Measurements from ENCODE around the gene HOXB4. TPM values are rescaled to one million over a fixed set of nuclear protein-coding genes. Genes with fewer than 3 reads are reported as not detected.

The HOXB4 gene
- total and polyA plus RNA-seq, 2 donors (not counting 1 experiment from before 2014, with no cell fraction given) = 3.8 to 8.9 TPM

DNA sequence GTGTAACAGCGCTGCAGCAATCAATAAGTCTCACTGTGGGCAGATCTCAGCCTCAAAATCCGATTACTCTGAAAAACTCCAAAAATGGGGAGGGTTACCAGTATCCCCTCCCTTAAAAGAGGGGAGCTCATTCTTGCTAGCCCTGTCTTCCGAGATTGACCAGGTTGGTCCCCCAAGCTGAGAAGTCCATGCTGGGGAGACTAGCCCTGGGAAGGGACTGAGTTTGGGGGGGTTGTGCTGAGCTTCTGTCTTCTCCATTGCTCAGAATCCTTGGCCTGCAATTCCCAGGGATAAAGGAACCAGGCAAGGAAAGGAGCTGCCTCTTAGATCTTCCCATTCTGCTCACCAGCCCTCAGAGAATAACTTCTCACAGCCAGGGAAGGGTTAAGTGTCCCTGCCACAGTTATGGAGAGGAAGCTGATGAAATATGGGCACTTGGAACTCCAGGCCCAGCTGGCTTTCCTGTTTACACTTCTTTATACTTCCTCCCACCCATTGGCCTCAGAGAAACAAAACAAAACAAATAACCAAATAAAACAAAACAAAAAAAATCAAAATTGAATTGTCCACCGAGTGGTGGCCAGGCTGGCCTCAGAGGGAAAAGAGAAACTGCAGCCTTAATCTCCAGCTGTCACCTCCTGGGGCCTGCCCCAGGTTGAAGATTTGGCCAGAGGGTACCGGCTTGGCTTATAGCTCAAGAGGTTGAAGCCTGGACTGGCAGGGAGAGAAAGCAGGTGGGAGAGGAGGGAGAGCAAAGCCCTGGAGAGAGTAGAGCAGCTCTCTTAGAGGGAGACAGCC, 9.3 kb upstream of the HOXB4 start:
- Histone ChIP-seq H2AFZ (ENCODE audit: low read length) (no peak overlapping the region), H3K9me3 (ENCODE audit: control insufficient read depth, insufficient read depth, low read depth, low read length) (no peaks in the 10 kb centered on the region), H3K27me3 (ENCODE audit: control insufficient read depth, insufficient read depth, low read length) (no peaks in the 10 kb centered on the region), H3K36me3 (ENCODE audit: control insufficient read depth, insufficient read depth, low read length) (peaks cover 5% of the 10 kb centered on the region), H3K79me2 (ENCODE audit: control insufficient read depth, insufficient read depth, low read length) (peaks cover 100% of the 10 kb centered on the region), H3K4me1 (ENCODE audit: control insufficient read depth, extremely low read depth, insufficient read depth, low read length) (peaks cover 15% of the 10 kb centered on the region), H3K27ac (ENCODE audit: insufficient read depth, low read length) (peak overlapping the region; percentile 98), H4K20me1 (ENCODE audit: control insufficient read depth, extremely low read depth, insufficient read depth, low read length) (no peaks in the 10 kb centered on the region), H3K4me3 (replicated peaks in 1 of 4; ENCODE audit: control extremely low read depth in 1 of 4, insufficient read depth in 1 of 4, low read depth in 3 of 4, low read length in 4 of 4) (peak overlapping the region; percentile 83 to 98 (median 92)), H3K9ac (ENCODE audit: insufficient read depth, low read length) (peak overlapping the region; percentile 94), H3K4me2 (ENCODE audit: extremely low read depth, insufficient read depth, low read length) (peak overlapping the region; percentile 99)
- DNase-seq (ENCODE audit: low read depth in 2 of 2) = peak in 1 of 2 donors; percentile 90
- TF ChIP-seq, protein P1, sequence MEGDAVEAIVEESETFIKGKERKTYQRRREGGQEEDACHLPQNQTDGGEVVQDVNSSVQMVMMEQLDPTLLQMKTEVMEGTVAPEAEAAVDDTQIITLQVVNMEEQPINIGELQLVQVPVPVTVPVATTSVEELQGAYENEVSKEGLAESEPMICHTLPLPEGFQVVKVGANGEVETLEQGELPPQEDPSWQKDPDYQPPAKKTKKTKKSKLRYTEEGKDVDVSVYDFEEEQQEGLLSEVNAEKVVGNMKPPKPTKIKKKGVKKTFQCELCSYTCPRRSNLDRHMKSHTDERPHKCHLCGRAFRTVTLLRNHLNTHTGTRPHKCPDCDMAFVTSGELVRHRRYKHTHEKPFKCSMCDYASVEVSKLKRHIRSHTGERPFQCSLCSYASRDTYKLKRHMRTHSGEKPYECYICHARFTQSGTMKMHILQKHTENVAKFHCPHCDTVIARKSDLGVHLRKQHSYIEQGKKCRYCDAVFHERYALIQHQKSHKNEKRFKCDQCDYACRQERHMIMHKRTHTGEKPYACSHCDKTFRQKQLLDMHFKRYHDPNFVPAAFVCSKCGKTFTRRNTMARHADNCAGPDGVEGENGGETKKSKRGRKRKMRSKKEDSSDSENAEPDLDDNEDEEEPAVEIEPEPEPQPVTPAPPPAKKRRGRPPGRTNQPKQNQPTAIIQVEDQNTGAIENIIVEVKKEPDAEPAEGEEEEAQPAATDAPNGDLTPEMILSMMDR (conservative IDR thresholded peaks at IDR 0.05 in 1 of 2, IDR thresholded peaks at IDR 0.05 in 1 of 2; ENCODE audit: low read depth in 1 of 2, low read length in 2 of 2) = no peak
- TF ChIP-seq EZH2 (IDR thresholded peaks at IDR 0.05; ENCODE audit: low read length, missing control alignments) = no peak

DNA sequence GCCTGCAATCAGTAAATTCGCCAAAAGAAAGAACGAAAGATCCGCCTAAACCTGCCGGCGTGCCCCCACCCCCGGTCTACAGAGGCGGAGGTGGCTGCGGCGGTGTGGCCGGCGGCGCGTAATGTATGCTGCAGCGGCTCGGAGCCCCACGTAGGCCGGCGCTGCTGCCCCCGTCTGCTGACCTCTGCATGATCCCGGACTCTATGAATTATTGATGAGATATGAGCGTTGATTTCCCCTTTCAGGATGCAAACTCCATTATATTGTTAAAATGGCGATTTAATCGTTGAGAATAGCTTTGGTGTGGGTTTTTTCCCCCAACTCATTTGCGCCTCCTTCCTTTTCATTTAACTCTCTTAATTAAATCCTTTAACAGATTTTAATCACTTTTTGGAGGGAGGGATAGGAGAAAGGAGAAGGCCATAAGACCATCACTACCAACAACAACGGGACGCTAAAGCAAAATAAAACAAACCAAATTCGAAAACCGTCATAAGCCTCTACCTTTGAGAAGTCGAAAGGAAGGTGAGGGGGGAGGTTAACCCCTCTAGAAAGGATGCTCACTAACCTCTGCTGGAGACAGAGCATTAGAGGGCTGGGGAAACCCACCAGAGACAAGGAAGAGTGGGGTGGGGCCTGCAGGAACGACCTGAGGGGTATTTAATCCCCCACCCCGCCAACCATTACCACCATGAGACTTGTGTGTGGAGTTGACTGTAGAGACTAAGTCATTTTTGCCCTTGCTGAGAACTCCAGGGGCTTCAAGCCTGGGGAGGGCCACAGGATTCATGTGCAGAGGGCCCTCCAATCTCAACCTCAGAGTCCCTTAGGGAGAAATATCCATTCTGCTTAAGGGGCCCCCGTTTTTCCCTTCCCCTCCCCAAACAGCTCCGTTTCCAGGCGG, 8.5 kb upstream of the HOXB4 start:
- Histone ChIP-seq H3K9me3 (ENCODE audit: control insufficient read depth, insufficient read depth, low read depth, low read length) (no peaks in the 10 kb centered on the region), H3K4me1 (ENCODE audit: control insufficient read depth, extremely low read depth, insufficient read depth, low read length) (peaks cover 15% of the 10 kb centered on the region), H3K36me3 (ENCODE audit: control insufficient read depth, insufficient read depth, low read length) (peaks cover 7% of the 10 kb centered on the region), H3K27ac (ENCODE audit: insufficient read depth, low read length) (peak overlapping the region; percentile 98), H4K20me1 (ENCODE audit: control insufficient read depth, extremely low read depth, insufficient read depth, low read length) (no peaks in the 10 kb centered on the region), H3K4me3 (replicated peaks in 1 of 4; ENCODE audit: control extremely low read depth in 1 of 4, insufficient read depth in 1 of 4, low read depth in 3 of 4, low read length in 4 of 4) (peak overlapping the region; percentile 83 to 98 (median 92)), H3K4me2 (ENCODE audit: extremely low read depth, insufficient read depth, low read length) (peak overlapping the region; percentile 99), H3K27me3 (ENCODE audit: control insufficient read depth, insufficient read depth, low read length) (no peaks in the 10 kb centered on the region), H3K9ac (ENCODE audit: insufficient read depth, low read length) (peak overlapping the region; percentile 72), H2AFZ (ENCODE audit: low read length) (no peak overlapping the region), H3K79me2 (ENCODE audit: control insufficient read depth, insufficient read depth, low read length) (peaks cover 100% of the 10 kb centered on the region)
- DNase-seq (ENCODE audit: low read depth in 2 of 2) = peak; percentile 55 to 57
- TF ChIP-seq, protein P1 (conservative IDR thresholded peaks at IDR 0.05 in 1 of 2, IDR thresholded peaks at IDR 0.05 in 1 of 2; ENCODE audit: low read depth in 1 of 2, low read length in 2 of 2) = no peak
- no peak for TF ChIP-seq EZH2 (IDR thresholded peaks at IDR 0.05; ENCODE audit: low read length, missing control alignments)

DNA sequence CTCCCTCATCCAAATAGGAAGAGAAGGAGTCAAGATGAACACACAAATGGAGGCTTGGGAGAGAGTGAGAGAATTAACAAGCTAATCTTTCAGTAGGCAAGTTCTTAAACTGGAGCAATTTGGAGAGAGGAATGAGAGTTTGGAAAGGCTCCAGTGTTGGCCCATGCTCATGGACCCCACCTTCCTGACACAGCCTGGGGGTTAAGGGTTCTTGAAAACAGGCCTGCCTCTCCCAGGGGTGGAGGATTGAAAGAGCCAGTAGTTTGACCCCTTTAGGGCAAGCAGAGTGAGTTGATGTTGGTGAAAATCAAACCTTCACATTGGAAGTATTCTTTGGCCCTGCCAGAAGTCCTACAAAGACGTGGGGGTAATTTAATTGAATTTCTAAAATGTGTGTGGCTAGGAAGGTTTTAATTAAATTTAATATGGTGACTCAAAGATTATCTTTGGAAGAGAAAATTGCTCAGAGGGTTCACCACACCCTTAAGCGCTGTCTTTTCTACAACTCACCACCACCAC, 6.1 kb upstream of the HOXB4 start:
- Histone ChIP-seq H3K4me3 (replicated peaks in 1 of 4; ENCODE audit: control extremely low read depth in 1 of 4, insufficient read depth in 1 of 4, low read depth in 3 of 4, low read length in 4 of 4) (peak overlapping the region; percentile 4 to 98 (median 87)), H3K79me2 (ENCODE audit: control insufficient read depth, insufficient read depth, low read length) (peaks cover 100% of the 10 kb centered on the region), H3K4me2 (ENCODE audit: extremely low read depth, insufficient read depth, low read length) (peak overlapping the region; percentile 30), H3K27me3 (ENCODE audit: control insufficient read depth, insufficient read depth, low read length) (no peaks in the 10 kb centered on the region), H3K9me3 (ENCODE audit: control insufficient read depth, insufficient read depth, low read depth, low read length) (no peaks in the 10 kb centered on the region), H3K27ac (ENCODE audit: insufficient read depth, low read length) (peak overlapping the region; percentile 98), H4K20me1 (ENCODE audit: control insufficient read depth, extremely low read depth, insufficient read depth, low read length) (no peaks in the 10 kb centered on the region), H3K4me1 (ENCODE audit: control insufficient read depth, extremely low read depth, insufficient read depth, low read length) (peaks cover 15% of the 10 kb centered on the region), H3K9ac (ENCODE audit: insufficient read depth, low read length) (peak overlapping the region; percentile 16), H2AFZ (ENCODE audit: low read length) (no peak overlapping the region), H3K36me3 (ENCODE audit: control insufficient read depth, insufficient read depth, low read length) (peaks cover 6% of the 10 kb centered on the region)
- peak in 1 of 2 donors; percentile 91 for DNase-seq (ENCODE audit: low read depth in 2 of 2)
- TF ChIP-seq, protein P1 (conservative IDR thresholded peaks at IDR 0.05 in 1 of 2, IDR thresholded peaks at IDR 0.05 in 1 of 2; ENCODE audit: low read depth in 1 of 2, low read length in 2 of 2) = no peak
- TF ChIP-seq EZH2 (IDR thresholded peaks at IDR 0.05; ENCODE audit: low read length, missing control alignments) = no peak
